ENCODE measurements around the gene STXBP4.

- TF ChIP-seq CTCF (IDR thresholded peaks at IDR 0.05; ENCODE audit: insufficient read depth, low read depth, low read length) = peak; percentile 15
- TF ChIP-seq EZH2 (IDR thresholded peaks at IDR 0.05; ENCODE audit: insufficient read depth, low read length) = no peak
Observed at GRCh38 chr17:54968262-54968987, at the start of gene STXBP4, which contains the start of gene COX11.
